HFF-Myc (cell line): ENCODE results near the gene GLUL.

Experiments used
- DNase-seq: peaks from one replicate; pipeline ENCODE4 v3.0.0-alpha.2; 2011; ENCODE audit warnings: low read depth; ENCODE audit errors: extremely low read depth
- H3K4me3 ChIP-seq: replicated peaks from 2 replicates; pipeline ENCODE4 v1.5.1; 2011; ENCODE audit warnings: low read depth, mild to moderate bottlenecking, control low read depth, low read length
- TF ChIP-seq, protein P1 (sequence below): IDR thresholded peaks from 2 replicates; pipeline ENCODE4 v1.5.1; 2012; ENCODE audit warnings: mild to moderate bottlenecking, low read depth, low read length, control low read depth; ENCODE audit errors: missing control alignments

Gene GLUL

DNA sequence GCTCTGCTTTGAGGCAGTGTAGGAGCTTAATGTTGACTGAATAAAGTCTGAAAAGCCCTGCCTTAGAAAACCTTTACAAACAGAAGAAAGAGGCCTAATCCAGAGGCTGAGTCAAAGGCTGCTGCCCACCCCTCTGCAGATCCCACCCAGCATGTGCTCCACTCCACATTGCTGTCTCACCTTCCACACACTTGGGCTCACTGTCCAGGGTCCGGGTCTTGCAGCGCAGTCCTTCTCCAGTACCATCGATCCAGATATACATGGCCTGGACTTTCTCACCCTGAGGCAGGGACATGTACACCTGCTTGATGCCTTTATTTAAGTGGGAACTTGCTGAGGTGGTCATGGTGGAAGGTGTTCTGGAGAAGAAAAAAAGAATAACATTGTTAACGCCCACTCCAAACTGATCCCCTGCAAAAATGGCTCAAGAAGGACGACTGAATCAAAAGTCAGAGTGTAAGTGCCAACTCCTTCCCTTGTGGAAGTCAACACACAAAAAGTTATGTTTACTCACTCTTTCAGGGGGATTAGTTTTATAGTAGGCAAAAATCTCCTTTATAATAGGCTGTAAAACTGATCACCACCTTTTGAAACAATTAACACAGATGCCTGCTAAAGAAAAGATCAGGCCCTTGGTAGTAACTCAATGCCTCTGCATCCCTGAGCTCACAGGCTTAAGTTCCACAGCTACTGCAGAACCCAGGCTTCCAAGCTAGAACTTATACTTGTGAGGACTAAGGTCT lies 3.0 kb downstream of the GLUL start:
- peak overlapping the region; percentile 96 for H3K4me3 ChIP-seq
- TF ChIP-seq, protein P1, sequence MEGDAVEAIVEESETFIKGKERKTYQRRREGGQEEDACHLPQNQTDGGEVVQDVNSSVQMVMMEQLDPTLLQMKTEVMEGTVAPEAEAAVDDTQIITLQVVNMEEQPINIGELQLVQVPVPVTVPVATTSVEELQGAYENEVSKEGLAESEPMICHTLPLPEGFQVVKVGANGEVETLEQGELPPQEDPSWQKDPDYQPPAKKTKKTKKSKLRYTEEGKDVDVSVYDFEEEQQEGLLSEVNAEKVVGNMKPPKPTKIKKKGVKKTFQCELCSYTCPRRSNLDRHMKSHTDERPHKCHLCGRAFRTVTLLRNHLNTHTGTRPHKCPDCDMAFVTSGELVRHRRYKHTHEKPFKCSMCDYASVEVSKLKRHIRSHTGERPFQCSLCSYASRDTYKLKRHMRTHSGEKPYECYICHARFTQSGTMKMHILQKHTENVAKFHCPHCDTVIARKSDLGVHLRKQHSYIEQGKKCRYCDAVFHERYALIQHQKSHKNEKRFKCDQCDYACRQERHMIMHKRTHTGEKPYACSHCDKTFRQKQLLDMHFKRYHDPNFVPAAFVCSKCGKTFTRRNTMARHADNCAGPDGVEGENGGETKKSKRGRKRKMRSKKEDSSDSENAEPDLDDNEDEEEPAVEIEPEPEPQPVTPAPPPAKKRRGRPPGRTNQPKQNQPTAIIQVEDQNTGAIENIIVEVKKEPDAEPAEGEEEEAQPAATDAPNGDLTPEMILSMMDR: no peak
- DNase-seq: no peak

DNA sequence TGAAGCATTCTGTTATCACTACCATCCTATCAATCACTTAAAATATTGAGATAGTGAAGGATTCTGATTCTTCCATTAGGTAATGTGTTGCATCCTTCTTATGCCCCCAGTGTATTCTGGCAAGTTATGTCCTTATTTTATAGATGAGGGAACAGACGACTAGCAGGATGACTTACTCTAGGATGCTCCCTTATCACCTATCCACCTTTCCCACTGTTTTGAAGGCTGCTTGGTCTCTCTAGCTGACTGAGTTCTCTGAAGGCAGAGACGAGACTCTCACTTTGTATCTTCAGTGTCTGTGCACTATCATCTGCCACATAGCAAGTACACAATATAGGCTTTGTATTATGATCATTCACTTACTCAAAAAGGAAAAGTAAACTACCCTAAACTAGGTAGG lies 4.0 kb downstream of the GLUL start:
- no peak for DNase-seq
- H3K4me3 ChIP-seq: no peak overlapping the region
- TF ChIP-seq, protein P1: no peak

DNA sequence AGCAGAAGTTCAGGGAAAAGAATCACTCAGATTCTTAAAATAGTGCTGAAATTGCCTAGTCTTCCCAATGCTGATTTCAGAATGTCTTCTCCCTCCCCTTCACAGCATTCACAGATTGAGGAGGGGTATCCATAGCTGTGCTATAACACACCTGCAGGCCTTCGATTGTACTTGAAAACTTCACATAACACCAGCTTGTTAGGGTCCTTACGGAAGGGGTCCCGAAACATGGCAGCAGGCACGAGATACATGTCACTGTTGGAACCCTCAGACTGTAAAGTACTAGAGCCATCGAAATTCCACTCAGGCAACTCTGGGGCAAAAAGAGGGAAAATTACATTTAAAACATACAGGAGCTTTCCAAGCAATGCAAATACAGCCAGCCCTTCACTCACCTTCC lies 4.6 kb downstream of the GLUL start:
- DNase-seq: no peak
- TF ChIP-seq, protein P1: no peak
- no peak overlapping the region for H3K4me3 ChIP-seq

DNA sequence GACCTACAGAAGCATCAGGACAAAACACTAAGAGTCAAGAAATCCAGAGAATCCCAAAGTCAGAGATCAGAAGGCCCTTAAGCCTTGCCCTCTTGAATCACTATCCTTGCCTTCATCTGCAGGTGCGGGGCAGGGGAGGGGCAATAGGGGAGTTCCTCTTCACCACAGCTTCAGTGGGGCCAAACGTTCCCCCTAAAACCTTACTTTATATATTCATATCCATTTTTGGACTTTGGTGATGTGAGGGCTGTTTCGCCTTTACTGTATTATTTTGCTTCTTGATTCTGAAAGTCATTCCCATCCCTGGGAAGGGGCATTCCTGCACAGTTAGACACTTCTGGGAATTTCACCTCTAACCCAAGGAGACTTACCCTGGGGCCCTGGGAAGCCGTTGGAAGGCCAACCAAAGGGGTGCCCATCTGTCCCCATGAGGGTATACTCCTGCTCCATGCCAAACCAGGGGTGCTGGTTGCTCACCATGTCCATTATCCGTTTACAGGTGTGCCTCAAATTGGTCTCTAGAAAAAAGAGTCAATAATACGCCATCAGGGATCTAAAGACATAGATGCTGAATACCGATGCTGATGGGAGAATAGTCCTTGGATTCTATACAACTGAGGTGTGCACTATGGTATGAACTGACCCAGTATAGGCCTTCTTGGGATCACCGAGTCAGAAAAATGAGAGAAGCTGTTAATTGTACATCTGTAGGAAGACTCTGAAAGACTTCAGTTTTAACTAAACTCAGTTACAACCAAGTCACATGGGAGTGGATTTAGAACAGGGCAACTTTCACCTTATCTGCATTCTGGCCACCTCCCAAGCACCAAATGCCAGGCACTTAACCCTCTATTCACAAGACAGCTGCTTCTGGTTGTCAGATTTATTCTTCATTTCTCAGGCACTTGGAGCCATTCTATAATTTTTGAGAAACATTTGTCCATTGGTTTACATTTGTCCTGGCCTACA lies 5.4 kb downstream of the GLUL start:
- DNase-seq: no peak
- no peak overlapping the region for H3K4me3 ChIP-seq

DNA sequence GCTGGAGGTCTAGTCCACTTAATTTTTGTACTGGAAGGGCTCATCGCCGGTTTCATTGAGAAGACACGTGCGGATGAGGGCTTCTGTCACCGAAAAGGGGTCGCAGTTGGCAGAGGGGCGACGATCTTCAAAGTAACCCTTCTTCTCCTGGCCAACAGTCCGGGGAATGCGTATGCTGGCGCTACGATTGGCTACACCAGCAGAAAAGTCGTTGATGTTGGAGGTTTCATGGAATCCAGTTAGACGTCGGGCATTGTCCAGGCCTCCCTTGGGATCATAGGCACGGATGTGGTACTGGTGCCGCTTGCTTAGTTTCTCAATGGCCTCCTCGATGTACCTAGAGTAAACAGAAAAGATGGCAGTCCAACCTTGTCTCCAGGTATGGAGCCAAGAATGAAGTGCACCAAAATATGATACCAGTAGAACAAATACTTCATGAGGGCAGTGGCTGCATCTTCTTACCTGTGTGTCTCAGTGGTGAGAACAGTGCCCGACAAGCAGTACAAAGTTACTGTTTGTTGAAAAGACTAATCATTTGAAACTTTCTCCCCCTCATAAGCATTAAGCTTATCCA lies 7.1 kb downstream of the GLUL start:
- TF ChIP-seq, protein P1: no peak
- no peak overlapping the region for H3K4me3 ChIP-seq
- no peak for DNase-seq

More for the DNA sequence above, 5.4 kb downstream of the GLUL start:
- TF ChIP-seq, protein P1: no peak

DNA sequence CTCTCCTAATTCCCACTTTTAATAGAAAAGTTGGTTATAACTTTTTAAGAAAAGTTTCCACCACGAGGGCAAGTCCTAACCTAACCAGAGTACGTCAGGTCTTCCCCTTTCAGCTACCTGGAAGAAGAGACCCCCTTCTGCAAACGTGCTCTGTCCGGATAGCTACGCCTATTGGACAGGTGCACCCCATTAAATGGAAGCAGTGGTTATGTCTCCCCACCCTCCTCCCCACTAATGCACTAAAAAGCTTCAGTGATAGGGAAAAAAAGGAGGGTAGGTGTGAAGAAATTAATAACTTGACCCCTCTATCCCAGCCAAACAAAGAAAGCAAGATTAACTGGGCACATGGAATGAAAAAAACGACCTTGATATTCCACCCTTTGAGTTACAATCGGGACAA lies 7.7 kb downstream of the GLUL start:
- H3K4me3 ChIP-seq: no peak overlapping the region
- no peak for DNase-seq
- TF ChIP-seq, protein P1: no peak
